HepG2 (cell line): ENCODE results near the gene IKZF5. TPM values are rescaled to one million over a fixed set of nuclear protein-coding genes. Genes with fewer than 3 reads are reported as not detected.

Experiments
- ATM ChIP-seq: fragments of 450-650 bp; IDR thresholded peaks from 2 replicates; pipeline ENCODE4 v1.7.1; 2017; ENCODE audit warnings: mild to moderate bottlenecking, borderline replicate concordance
- BORCS8-MEF2B ChIP-seq: sonication (generic); formaldehyde crosslinking; IDR thresholded peaks from 2 replicates; pipeline ENCODE4 v1.8.0; 2022; ENCODE audit warnings: mild to moderate bottlenecking, missing genetic modification reagents
- CEBPG ChIP-seq: IDR thresholded peaks from 2 replicates; pipeline ENCODE4 v1.6.1; 2016
- ISX ChIP-seq: sonication (generic); formaldehyde crosslinking; conservative IDR thresholded peaks from 2 replicates; pipeline ENCODE4 v1.5.0; 2020; ENCODE audit warnings: missing genetic modification reagents
- KLF16 ChIP-seq, 2 experiments: sonication (generic) in 1 of 2; formaldehyde crosslinking in 1 of 2; IDR thresholded peaks; 2 replicates each; pipeline versions ENCODE4 v1.6.1 to v1.8.0; 2016 to 2023; ENCODE audit warnings: missing genetic modification reagents in 2 of 2, missing compliant biosample characterization in 1 of 2
- MTA3 ChIP-seq: sonication (generic); formaldehyde crosslinking; IDR thresholded peaks from 2 replicates; pipeline ENCODE4 v1.4.0; 2020; ENCODE audit warnings: missing genetic modification reagents
- NBN ChIP-seq: fragments of 450-650 bp; conservative IDR thresholded peaks from 2 replicates; pipeline ENCODE4 v1.6.1; 2017
- NR2F2 ChIP-seq: IDR thresholded peaks from 2 replicates; pipeline ENCODE4 v1.6.1; 2012; ENCODE audit warnings: low read depth, inconsistent platforms, borderline replicate concordance
- PAX8 ChIP-seq: sonication (generic); formaldehyde crosslinking; IDR thresholded peaks from 2 replicates; pipeline ENCODE4 v1.8.0; 2022; ENCODE audit warnings: mild to moderate bottlenecking, missing genetic modification reagents, borderline replicate concordance
- POLR2G ChIP-seq: fragments of 200-400 bp; formaldehyde crosslinking; IDR thresholded peaks from 2 replicates; pipeline ENCODE4 v1.6.1; 2018; ENCODE audit warnings: mild to moderate bottlenecking, low read depth, low read length, moderate library complexity
- SP2 ChIP-seq: sonication (generic); formaldehyde crosslinking; IDR thresholded peaks from 2 replicates; pipeline ENCODE4 v1.5.1; 2020; ENCODE audit warnings: mild to moderate bottlenecking, missing genetic modification reagents
- SRSF9 ChIP-seq: fragments of 200-400 bp; formaldehyde crosslinking; IDR thresholded peaks from 2 replicates; pipeline ENCODE4 v1.6.1; 2018; ENCODE audit warnings: borderline replicate concordance, mild to moderate bottlenecking, low read depth, low read length; ENCODE audit not compliant: insufficient read depth, poor library complexity, severe bottlenecking
- TBP ChIP-seq: sonication (generic); formaldehyde crosslinking; IDR thresholded peaks from 2 replicates; pipeline ENCODE4 v1.5.0; 2020; ENCODE audit warnings: missing genetic modification reagents
- ZNF225 ChIP-seq: sonication (generic); formaldehyde crosslinking; IDR thresholded peaks from 2 replicates; pipeline ENCODE4 v1.4.0; 2020; ENCODE audit warnings: mild to moderate bottlenecking, missing genetic modification reagents
- ZNF350 ChIP-seq: sonication (generic); formaldehyde crosslinking; IDR thresholded peaks from 2 replicates; pipeline ENCODE4 v1.4.0; 2020; ENCODE audit warnings: mild to moderate bottlenecking, low read depth, missing genetic modification reagents, borderline replicate concordance
- ZNF44 ChIP-seq: sonication (generic); formaldehyde crosslinking; IDR thresholded peaks from 2 replicates; pipeline ENCODE4 v1.5.1; 2020; ENCODE audit warnings: mild to moderate bottlenecking, missing genetic modification reagents
- ZNF451 ChIP-seq: sonication (generic); formaldehyde crosslinking; IDR thresholded peaks from 2 replicates; pipeline ENCODE4 v1.5.0; 2020; ENCODE audit warnings: mild to moderate bottlenecking, missing genetic modification reagents
- ZNF777 ChIP-seq: sonication (generic); formaldehyde crosslinking; IDR thresholded peaks from 2 replicates; pipeline ENCODE4 v1.4.0; 2020; ENCODE audit warnings: missing genetic modification reagents
- polyA plus RNA-seq, 8 experiments: library from polyadenylated mRNA; depleted of rRNA in 3 of 8; stranded (reverse) in 7 of 8; unstranded in 1 of 8; fragments of >200 nt; fragmentation: Illumina TruSeq in 4 of 8; extraction: Trizol in 4 of 8; gene quantifications; 2 replicates each; pipeline versions ENCODE4 v1.2.1 to v1.2.3, GENCODE V29; 2011 to 2016; ENCODE audit warnings: low read depth in 4 of 8, missing spikeins in 1 of 8, mixed read lengths in 1 of 8; ENCODE audit not compliant: insufficient read depth in 1 of 8
- total RNA-seq, 5 experiments: library from RNA; depleted of rRNA; stranded (reverse); fragments of >200 nt; fragmentation: Illumina TruSeq; extraction: Trizol; gene quantifications; 2 replicates each; pipeline ENCODE4 v1.2.3, GENCODE V29; 2016; ENCODE audit warnings: low read depth in 1 of 5
- TF ChIP-seq, protein P1 (sequence below): sonication (generic); formaldehyde crosslinking; IDR thresholded peaks from 2 replicates; pipeline ENCODE4 v1.8.1; 2023; ENCODE audit warnings: mild to moderate bottlenecking, missing genetic modification reagents
- TF ChIP-seq, protein P2 (sequence below): sonication (generic); formaldehyde crosslinking; IDR thresholded peaks from 2 replicates; pipeline ENCODE4 v1.8.1; 2023; ENCODE audit warnings: mild to moderate bottlenecking, inconsistent platforms, moderate library complexity, missing genetic modification reagents, borderline replicate concordance
- TF ChIP-seq, protein P3 (sequence below): sonication (generic); formaldehyde crosslinking; IDR thresholded peaks from 2 replicates; pipeline ENCODE4 v1.8.0; 2023; ENCODE audit warnings: mild to moderate bottlenecking, missing genetic modification reagents
- TF ChIP-seq, protein P4 (sequence below): sonication (generic); formaldehyde crosslinking; IDR thresholded peaks from 2 replicates; pipeline ENCODE4 v1.5.0; 2020; ENCODE audit warnings: missing genetic modification reagents
- TF ChIP-seq, protein P5 (sequence below): sonication (generic); formaldehyde crosslinking; IDR thresholded peaks from 2 replicates; pipeline ENCODE4 v1.4.0; 2020; ENCODE audit warnings: mild to moderate bottlenecking, missing genetic modification reagents
- TF ChIP-seq, protein P6 (sequence below): sonication (generic); formaldehyde crosslinking; conservative IDR thresholded peaks from 2 replicates; pipeline ENCODE4 v1.4.0; 2020; ENCODE audit warnings: missing genetic modification reagents

The IKZF5 gene
- total and polyA plus RNA-seq, 2 of the 13 experiments (the other 11 are each of a cell fraction or from before 2014, with no cell fraction given), result 3.7 to 12.0 TPM

DNA sequence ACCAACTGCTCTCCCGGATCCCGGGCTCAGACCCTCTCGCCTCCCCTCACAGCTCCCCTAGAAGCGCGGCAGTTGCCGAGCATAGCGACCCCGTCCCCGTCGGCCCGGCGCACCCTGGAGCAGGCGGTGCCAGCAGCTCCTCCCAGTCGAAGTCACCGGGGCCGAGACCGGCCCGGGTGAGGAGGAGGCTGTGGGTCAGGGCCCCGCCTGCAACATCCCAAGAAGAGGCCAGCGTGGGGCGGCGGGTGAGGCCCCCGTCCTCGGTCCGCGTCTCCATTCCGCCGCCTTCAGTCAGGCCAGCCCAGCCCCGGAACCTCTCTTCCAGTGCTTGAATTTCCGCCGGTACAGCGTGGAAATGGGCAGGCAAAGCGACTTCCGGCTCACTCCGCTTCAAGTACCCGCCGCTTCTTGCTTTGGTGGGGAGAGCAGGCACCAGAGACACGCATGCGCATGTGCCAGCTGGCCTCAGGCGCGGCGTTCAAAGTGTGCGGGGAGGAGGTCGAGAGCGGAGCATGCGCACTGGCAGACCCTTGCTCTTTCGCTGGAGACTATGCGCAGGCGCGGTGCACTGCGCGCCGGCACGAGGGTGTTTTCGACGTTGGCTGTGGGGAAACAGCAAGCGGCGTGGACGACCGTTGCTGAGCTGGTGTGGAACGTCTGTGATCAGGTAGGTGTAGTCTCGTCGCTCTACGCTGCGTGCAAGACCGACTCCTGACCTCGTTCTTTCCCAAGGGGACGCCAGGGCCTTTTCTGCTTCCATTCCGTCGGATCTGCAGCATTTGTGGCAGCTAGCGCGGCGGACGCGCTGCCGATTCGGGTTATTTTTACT is 54.5 kb downstream of the IKZF5 start, which contains the start of gene C10orf88 (continued):
- TF ChIP-seq, protein P1, sequence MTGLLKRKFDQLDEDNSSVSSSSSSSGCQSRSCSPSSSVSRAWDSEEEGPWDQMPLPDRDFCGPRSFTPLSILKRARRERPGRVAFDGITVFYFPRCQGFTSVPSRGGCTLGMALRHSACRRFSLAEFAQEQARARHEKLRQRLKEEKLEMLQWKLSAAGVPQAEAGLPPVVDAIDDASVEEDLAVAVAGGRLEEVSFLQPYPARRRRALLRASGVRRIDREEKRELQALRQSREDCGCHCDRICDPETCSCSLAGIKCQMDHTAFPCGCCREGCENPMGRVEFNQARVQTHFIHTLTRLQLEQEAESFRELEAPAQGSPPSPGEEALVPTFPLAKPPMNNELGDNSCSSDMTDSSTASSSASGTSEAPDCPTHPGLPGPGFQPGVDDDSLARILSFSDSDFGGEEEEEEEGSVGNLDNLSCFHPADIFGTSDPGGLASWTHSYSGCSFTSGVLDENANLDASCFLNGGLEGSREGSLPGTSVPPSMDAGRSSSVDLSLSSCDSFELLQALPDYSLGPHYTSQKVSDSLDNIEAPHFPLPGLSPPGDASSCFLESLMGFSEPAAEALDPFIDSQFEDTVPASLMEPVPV, result peak; percentile 93
- TF ChIP-seq, protein P2, sequence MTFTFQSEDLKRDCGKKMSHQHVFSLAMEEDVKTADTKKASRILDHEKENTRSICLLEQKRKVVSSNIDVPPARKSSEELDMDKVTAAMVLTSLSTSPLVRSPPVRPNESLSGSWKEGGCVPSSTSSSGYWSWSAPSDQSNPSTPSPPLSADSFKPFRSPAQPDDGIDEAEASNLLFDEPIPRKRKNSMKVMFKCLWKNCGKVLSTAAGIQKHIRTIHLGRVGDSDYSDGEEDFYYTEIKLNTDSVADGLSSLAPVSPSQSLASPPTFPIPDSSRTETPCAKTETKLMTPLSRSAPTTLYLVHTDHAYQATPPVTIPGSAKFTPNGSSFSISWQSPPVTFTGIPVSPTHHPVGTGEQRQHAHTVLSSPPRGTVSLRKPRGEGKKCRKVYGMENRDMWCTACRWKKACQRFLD (CRISPR knock-in tag), result peak; percentile 83
- TF ChIP-seq KLF16 (CRISPR knock-in tag; IDR thresholded peaks at IDR 0.05) (peak; percentile 27 to 96; a peak in 3 of 4 replicates), PAX8 (CRISPR knock-in tag) (no peak; the same call in 1 of the 2 replicates), NR2F2 (no peak; the same call in 1 of the 2 replicates), CEBPG (CRISPR knock-in tag) (peak; percentile 40), ZNF451 (CRISPR knock-in tag) (peak; percentile 93), BORCS8-MEF2B (peak; percentile 97), SP2 (CRISPR knock-in tag) (peak; percentile 51; the same call in 1 of the 2 replicates), ZNF225 (CRISPR knock-in tag) (peak; percentile 97), MTA3 (no peak), ZNF350 (peak; percentile 91), POLR2G (peak; percentile 83), SRSF9 (no peak), ATM (no peak), TBP (CRISPR knock-in tag) (no peak), ZNF44 (peak; percentile 87; the same call in 1 of the 2 replicates), NBN (no peak), ISX (CRISPR knock-in tag) (no peak), ZNF777 (peak; percentile 73)
- TF ChIP-seq, protein P3, sequence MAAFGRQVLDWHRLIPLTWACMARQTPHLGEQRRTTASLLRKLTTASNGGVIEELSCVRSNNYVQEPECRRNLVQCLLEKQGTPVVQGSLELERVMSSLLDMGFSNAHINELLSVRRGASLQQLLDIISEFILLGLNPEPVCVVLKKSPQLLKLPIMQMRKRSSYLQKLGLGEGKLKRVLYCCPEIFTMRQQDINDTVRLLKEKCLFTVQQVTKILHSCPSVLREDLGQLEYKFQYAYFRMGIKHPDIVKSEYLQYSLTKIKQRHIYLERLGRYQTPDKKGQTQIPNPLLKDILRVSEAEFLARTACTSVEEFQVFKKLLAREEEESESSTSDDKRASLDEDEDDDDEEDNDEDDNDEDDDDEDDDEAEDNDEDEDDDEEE, result peak; percentile 98
- TF ChIP-seq, protein P4, sequence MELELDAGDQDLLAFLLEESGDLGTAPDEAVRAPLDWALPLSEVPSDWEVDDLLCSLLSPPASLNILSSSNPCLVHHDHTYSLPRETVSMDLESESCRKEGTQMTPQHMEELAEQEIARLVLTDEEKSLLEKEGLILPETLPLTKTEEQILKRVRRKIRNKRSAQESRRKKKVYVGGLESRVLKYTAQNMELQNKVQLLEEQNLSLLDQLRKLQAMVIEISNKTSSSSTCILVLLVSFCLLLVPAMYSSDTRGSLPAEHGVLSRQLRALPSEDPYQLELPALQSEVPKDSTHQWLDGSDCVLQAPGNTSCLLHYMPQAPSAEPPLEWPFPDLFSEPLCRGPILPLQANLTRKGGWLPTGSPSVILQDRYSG (CRISPR knock-in tag), result no peak
- TF ChIP-seq, protein P5, sequence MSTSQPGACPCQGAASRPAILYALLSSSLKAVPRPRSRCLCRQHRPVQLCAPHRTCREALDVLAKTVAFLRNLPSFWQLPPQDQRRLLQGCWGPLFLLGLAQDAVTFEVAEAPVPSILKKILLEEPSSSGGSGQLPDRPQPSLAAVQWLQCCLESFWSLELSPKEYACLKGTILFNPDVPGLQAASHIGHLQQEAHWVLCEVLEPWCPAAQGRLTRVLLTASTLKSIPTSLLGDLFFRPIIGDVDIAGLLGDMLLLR (CRISPR knock-in tag), result peak; percentile 96
- TF ChIP-seq, protein P6, sequence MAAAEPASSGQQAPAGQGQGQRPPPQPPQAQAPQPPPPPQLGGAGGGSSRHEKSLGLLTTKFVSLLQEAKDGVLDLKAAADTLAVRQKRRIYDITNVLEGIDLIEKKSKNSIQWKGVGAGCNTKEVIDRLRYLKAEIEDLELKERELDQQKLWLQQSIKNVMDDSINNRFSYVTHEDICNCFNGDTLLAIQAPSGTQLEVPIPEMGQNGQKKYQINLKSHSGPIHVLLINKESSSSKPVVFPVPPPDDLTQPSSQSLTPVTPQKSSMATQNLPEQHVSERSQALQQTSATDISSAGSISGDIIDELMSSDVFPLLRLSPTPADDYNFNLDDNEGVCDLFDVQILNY (CRISPR knock-in tag), result peak; percentile 95
